ENCODE measurements around the gene TGM1.
A peak's percentile ranks its signal among the peaks of the same experiment; 100 is the strongest.

TGM1 gene

DNA sequence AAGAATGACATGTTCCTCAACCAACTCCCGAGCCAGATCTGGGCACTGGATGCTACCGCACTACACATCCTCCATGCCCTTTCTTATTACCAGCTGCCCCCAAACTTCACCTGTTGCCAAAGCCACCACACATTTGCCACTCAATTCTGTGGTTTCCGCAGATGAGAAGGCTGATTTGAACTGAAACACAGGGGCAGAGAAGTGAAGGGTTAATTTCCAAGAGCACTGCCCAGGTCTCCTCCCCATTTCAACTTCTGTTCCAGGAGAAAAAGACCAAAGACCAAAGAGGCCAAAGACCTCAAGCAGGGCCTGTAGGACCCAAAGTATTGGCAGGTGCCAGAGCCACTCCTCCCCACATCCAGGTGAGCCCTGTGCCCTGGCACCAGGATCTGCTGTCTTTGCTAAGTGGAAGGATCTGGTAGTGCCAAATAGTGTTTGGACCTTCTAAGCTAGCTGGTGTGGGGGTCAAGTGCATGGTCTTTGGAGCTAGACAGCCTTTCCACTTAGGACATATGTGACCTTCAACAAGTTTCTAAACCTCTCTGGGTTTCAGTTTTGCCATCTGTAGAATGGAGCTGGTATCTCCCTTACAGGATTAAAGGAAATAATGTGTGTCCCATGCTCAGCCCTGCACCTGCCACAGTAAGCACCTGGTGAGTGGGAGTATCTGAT is 28.6 kb upstream of the TGM1 start:
- DNase-seq, result no peak

GRCh38 chr14:24290746-24291145 is 27.8 kb upstream of the TGM1 start:
- no peak for DNase-seq

DNA sequence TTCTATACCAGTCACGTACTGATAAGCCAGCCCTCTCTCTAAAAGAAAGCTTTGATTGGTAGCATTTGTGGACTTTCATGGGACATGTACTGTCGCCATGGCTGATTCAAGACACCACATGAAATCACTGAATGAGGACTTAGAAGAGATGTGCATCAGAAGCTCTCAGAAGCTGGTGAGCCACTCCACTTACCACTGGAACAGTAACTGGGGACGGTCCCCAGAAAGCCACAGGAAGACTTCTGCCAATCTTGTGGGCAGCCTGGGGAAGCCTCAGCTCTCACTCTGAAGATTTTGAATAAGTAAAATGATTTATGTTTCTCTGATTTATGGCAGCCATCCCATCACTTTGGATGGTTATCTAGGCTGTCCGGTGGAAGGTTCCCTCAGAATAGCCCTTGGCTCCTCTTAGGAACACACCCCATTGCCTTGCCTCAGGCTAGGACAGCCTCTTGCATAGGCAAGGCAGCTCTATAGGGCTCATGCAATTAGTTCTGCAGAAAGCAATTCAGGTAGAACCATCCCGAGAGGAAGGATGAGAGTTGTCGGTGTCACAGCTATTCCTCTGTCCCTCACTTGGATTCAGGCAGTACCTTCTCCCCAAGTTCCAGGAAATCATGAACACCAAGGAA is 26.8 kb upstream of the TGM1 start:
- peak; percentile 54 to 59 for DNase-seq

GRCh38 chr14:24286996-24287395 is 24.0 kb upstream of the TGM1 start:
- DNase-seq, result no peak

- DNase-seq, result no peak
These were observed 22.4 kb upstream of the TGM1 start for GRCh38 chr14:24285351-24285750.

- DNase-seq, result no peak
These were observed 21.6 kb upstream of the TGM1 start for GRCh38 chr14:24284501-24285035.

DNA sequence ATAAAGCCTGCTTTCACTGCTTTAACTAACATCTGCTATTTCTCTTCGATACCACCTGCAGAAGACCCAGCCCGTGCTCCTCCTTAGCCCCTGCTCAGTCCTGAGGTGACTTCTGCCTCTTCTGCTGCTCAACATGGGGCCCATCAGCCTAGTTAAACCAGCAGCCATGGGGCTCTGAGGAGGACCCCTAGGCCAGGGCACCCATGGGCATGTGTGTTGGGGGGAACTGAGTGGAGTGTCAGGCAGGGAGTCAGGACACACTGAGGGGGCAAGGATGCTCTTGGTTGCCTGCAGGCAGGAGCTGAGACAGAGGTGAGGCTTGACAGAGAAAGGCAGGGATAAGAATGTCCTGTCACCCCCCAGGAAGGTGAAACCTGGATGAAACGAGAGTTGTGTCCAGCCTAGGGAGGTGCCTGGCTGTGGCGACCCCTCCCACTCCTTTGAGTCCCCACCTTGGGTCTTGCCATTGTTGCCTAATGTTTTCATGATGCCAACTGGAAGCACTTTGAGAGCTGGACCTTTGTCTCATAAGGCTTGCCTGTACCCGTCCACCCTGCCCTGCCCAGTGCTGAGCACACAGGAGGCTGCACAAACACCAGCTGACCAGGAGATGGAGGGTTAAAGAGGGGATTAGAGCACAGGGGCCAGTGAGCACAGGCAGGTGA is 21.0 kb upstream of the TGM1 start:
- DNase-seq, result no peak

- DNase-seq, result no peak
These were observed 19.8 kb upstream of the TGM1 start for GRCh38 chr14:24282736-24283135.

GRCh38 chr14:24281636-24282035 is 18.7 kb upstream of the TGM1 start:
- no peak for DNase-seq

DNA sequence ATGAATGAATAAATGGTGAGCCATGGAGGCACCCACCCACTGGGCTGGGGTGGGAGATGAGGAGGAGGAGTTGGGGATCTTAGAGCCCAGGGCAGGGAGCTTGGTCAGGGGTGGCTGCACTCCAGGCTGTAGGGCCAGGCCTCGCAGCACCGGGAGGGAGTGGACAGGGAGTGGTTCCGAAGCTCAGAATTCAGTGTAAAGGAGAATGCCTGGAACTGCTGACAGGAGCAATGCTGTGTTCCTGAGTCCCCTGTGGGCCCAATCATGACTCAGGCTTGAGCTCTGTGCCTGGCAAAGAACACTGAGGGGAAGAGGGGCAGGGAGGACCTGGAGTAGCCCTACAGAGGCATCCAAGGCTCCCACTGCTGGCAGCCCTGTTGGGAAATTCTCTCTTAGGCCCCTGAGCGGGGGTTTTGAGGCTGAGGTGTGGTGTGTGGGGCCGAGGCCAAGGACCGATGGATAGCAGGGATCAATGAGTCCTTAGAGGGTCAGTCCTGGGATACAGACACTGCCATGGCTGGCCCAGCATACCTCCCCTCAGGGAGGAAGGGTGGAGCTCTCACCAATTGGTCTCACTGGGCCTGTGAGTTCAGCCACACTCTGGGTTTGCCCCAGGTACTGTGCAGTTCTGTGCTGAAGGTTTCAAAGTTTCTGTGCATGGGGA is 18.0 kb upstream of the TGM1 start:
- no peak for DNase-seq

DNA sequence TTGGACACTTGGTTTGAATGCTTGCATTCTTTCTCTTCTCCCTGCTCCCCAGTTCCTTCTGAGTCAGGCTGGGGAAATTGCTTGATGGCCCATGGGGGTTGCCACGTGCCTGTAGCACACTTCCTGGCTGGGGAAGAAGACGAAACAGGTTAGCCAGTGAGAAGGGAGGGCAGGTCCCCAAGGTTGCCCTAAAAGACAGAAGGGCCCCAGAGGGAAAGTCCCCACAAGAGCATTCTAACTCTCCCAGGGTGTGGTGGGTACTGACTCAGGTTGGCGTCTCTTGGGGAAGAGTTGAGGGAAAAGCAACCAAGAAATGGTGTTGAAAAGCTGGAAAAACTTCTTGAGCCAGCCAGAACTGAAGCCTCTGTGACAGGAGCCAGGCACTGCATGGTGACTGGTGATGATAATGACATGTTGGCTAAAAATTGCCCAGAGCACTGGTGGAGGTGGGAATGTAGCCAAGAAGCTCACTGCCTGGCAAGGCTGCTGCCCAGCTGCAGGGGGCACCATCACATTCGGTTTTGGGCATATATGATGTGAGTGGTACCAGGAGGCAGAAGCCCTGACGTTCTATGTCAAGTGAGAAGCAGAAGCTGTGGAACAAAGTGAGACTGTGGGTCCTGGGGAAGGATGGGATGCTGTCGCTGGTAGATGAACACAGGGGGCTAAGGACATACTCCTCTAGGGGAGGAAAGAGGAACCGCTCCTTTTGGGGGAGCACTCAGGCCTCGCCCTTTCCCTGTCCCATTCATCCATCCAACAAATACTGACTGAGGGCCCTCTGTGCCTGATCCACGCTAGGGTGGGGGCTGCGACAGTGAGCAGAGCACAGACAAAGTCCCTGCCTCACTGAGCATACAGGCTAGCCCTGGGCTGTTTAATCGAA is 16.6 kb upstream of the TGM1 start:
- DNase-seq, result peak; percentile 30 to 39

GRCh38 chr14:24278424-24278823 is 15.4 kb upstream of the TGM1 start:
- DNase-seq, result no peak

DNA sequence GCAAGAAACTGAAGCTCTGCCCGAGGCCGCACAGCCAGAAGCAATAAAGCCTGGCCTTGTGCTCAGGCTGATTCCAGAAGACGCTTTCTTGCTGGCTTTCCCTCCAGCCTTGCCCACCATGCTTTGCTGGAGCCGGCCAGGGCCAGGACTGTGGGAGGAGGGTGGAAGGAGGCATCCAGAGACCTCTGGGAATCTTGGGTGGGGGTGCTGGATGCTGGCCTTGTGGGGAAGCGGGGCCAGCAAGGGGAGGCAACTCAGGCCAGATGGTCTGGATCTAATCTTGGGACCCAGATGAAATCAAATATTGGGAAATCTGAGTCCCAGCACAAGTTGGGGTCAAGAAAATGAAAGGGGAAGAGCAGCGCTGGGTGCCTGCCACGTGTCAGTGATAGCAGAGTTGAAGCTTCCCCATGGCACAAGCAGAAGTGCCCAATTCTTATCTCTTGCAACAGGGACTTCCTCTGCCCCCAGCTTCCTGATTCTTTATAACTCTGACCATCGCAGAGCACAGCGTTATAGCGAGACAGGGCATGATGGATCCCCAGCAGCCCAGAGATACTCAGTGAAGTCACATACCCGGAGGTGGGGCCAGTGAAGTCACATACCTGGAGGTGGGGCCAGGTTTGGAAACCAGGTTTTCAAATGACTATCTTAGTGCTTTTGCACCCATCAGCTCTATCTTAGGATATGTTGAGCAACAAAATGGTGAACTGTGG is 14.8 kb upstream of the TGM1 start:
- DNase-seq, result no peak

- DNase-seq, result no peak
These were observed 14.1 kb upstream of the TGM1 start for GRCh38 chr14:24277071-24277470.

DNA sequence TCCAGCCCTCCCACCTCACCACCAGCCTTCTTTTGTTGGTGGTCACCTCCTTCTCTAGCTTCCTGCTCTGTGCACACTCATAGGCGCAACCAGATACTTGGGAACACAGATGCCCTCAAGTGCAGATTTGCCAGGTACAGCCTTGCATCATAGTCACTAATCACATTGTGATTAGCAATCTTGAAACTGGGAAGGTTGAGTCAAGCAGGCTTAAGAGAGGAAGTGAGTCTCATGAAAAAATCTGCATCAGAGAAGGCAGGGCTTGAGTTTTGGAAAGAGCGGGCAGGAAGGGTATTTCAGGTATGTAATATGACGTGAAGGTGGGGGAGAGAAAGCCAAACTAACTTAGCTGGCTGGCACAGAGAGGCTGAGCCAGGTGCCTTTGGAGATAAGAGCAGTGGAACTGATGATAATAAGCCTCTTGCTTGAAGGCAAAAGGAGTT is 11.1 kb upstream of the TGM1 start:
- peak; percentile 37 to 49 for DNase-seq

DNA sequence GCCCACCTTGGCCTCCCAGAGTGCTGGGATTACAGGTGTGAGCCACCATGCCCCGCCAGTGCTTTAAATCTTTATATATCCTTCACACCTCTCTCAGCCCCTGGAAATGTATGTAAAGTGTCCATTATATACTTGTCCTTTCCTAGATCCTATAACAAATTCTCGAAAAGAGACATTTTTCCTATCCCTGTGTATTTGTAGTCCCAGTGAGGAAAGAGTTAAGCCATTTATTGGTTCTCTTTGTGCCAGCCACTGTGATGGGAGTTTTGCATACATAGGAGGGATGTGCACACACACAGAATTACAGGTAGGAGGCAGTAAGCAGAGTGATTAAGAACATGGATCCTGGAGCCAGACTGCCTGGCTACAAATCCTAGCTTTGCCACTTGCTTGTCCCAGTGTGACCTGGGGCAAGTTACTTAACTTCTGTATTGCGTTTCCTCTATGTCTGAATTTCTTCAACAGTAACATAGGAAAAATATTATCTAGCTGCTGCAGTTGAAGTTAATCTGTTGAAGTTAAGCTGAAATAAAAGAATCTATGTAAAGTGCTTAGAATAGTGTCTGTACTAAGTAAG is 10.5 kb upstream of the TGM1 start:
- DNase-seq, result no peak

DNA sequence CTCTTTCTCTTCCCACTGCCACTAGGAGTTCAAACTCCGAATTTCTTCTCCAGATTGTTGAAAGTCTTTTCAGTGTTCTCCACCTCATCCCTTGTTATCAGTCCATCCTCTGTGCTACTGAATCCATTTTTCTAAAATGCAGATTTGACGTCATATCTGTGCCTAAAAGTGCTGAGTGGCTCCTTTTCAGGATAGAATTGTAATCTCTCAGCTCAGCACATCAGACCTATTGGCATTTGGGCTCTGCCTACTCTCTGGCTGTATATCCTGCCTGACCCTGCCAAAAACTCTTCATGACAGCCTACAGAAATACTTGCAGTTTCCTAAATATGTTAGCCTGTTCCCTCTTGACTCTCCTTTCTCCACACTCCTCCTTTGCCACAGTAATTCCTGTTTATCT is 9.5 kb upstream of the TGM1 start:
- DNase-seq, result no peak

DNA sequence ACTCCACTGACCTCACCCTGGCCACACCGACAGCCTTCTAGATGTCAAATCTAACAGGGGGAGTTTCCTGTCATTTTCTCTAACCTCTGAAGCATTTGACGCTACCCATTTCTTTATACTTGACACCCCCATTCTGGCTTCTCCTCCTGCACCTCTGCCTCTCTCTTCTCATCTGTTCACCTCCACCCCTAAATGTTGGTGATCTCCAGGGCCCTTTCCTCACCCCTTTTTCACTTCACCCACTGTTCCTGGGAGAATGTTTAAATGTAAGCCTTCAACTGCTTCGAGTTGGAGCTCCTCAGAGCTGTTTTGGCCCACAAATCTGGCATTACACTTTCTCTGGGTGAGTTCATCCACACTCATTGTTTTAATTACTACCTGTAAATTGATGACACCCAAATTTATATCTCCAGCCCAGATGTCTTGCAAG is 8.9 kb upstream of the TGM1 start:
- DNase-seq, result no peak

- peak; percentile 77 to 81 for DNase-seq
These were observed 8.3 kb upstream of the TGM1 start, which contains the start of gene RABGGTA for GRCh38 chr14:24271134-24271833. RABGGTA (minus strand) TSS chr14:24271597; CDS start chr14:24271115, 482 bp downstream.

DNA sequence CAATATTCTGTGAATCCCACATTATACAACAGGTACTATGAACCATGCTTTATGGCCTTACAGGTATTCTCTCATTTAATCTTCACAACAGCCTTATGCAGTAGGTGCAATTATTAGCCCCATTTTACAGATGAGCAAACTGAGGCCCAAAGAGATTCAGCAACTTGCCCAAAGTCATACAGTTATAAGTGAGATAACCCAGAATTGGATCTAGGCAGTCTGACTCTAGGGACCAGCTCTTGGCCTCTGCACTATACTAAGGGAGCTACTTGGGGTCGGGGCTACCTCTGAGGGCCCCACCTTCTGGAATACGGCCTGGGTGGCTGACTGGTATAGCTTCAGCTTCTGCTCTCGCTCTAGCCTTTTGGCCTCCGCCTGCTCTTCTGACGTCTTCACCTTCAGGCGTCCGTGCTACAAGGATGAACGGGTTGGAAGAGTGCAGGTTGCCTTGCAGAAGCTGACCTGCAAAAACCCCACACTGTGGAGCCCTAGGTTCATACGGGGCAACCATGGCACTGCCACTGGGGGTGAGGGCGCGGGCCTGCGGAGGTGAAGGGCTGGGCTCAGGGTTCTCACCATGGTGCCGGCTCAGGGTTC is 7.7 kb upstream of the TGM1 start:
- no peak for DNase-seq
